SK-N-SH treated with all-trans-retinoic acid at 6 μM for 48 hours (cell line): Measurements from ENCODE around the gene EDC3.

Experiments used
- ATAC-seq: fragments of 200-7000 bp; cut with Tn5 transposase; 3 replicates; pipeline ENCODE4 v1.9.1; 2020; ENCODE audit warnings: mild to moderate bottlenecking, moderate library complexity
- ARNTL ChIP-seq: fragments of 450-650 bp; formaldehyde crosslinking; IDR thresholded peaks from 2 replicates; pipeline ENCODE4 v1.5.0; 2020; ENCODE audit warnings: low read depth, mild to moderate bottlenecking, moderate library complexity, borderline replicate concordance
- BACH2 ChIP-seq: fragments of 250-450 bp; sonication (Bioruptor Pico); IDR thresholded peaks from 2 replicates; pipeline ENCODE4 v1.9.0; 2021; ENCODE audit warnings: mild to moderate bottlenecking, borderline replicate concordance
- ESRRG ChIP-seq: fragments of 250-450 bp; sonication (Bioruptor Pico); IDR thresholded peaks from 2 replicates; pipeline ENCODE4 v1.6.1; 2021; ENCODE audit warnings: mild to moderate bottlenecking
- GLIS3 ChIP-seq: fragments of 250-450 bp; sonication (Bioruptor Pico); IDR thresholded peaks from 2 replicates; pipeline ENCODE4 v1.5.0; 2020; ENCODE audit warnings: mild to moderate bottlenecking, moderate library complexity
- ISL1 ChIP-seq: fragments of 250-450 bp; sonication (Bioruptor Pico); IDR thresholded peaks from 2 replicates; pipeline ENCODE4 v2.1.2; 2022; ENCODE audit warnings: mild to moderate bottlenecking, moderate library complexity
- OSR1 ChIP-seq: fragments of 250-450 bp; sonication (Bioruptor Pico); IDR thresholded peaks from 2 replicates; pipeline ENCODE4 v1.8.0; 2022; ENCODE audit warnings: moderate library complexity, mild to moderate bottlenecking, inconsistent platforms
- POU6F1 ChIP-seq: fragments of 250-450 bp; sonication (Bioruptor Pico); IDR thresholded peaks from 2 replicates; pipeline ENCODE4 v1.8.0; 2021; ENCODE audit warnings: low read depth, mild to moderate bottlenecking, moderate library complexity, borderline replicate concordance
- PPARA ChIP-seq: fragments of 250-450 bp; sonication (Bioruptor Pico); IDR thresholded peaks from 2 replicates; pipeline ENCODE4 v1.5.0; 2020; ENCODE audit warnings: mild to moderate bottlenecking, borderline replicate concordance
- RARB ChIP-seq: fragments of 250-450 bp; sonication (Bioruptor Pico); IDR thresholded peaks from 2 replicates; pipeline ENCODE4 v1.8.0; 2021; ENCODE audit warnings: mild to moderate bottlenecking, moderate library complexity
- TCF4 ChIP-seq: fragments of 250-450 bp; sonication (Bioruptor Pico); IDR thresholded peaks from 2 replicates; pipeline ENCODE4 v1.8.0; 2021; ENCODE audit warnings: mild to moderate bottlenecking, moderate library complexity, borderline replicate concordance
- TOX ChIP-seq: fragments of 250-450 bp; sonication (Bioruptor Pico); IDR thresholded peaks from 2 replicates; pipeline ENCODE4 v1.8.0; 2021; ENCODE audit warnings: mild to moderate bottlenecking, moderate library complexity, borderline replicate concordance
- ZC3H10 ChIP-seq: fragments of 250-450 bp; sonication (Bioruptor Pico); IDR thresholded peaks from 2 replicates; pipeline ENCODE4 v1.5.1; 2021; ENCODE audit warnings: mild to moderate bottlenecking, moderate library complexity
- ZFP3 ChIP-seq: fragments of 250-450 bp; sonication (Bioruptor Pico); IDR thresholded peaks from 2 replicates; pipeline ENCODE4 v1.5.0; 2020; ENCODE audit warnings: mild to moderate bottlenecking, moderate library complexity
- ZFP30 ChIP-seq: fragments of 450-650 bp; formaldehyde crosslinking; IDR thresholded peaks from 2 replicates; pipeline ENCODE4 v1.5.0; 2022; ENCODE audit warnings: mild to moderate bottlenecking, moderate library complexity
- ZNF565 ChIP-seq: fragments of 450-650 bp; formaldehyde crosslinking; conservative IDR thresholded peaks from 2 replicates; pipeline ENCODE4 v1.5.0; 2020; ENCODE audit warnings: low read depth, mild to moderate bottlenecking, moderate library complexity
- ZNF70 ChIP-seq: fragments of 450-650 bp; formaldehyde crosslinking; IDR thresholded peaks from 2 replicates; pipeline ENCODE4 v1.5.0; 2020; ENCODE audit warnings: mild to moderate bottlenecking, moderate library complexity
- ZNF8 ChIP-seq: fragments of 450-650 bp; formaldehyde crosslinking; IDR thresholded peaks from 2 replicates; pipeline ENCODE4 v1.5.0; 2020; ENCODE audit warnings: mild to moderate bottlenecking, moderate library complexity
- TF ChIP-seq, protein P1 (sequence below): fragments of 250-450 bp; sonication (Bioruptor Pico); IDR thresholded peaks from 2 replicates; pipeline ENCODE4 v1.8.0; 2020; ENCODE audit warnings: mild to moderate bottlenecking, moderate library complexity, borderline replicate concordance
- TF ChIP-seq, protein P2 (sequence below): fragments of 250-450 bp; sonication (Bioruptor Pico); IDR thresholded peaks from 2 replicates; pipeline ENCODE4 v1.5.1; 2021; ENCODE audit warnings: mild to moderate bottlenecking, moderate library complexity
- TF ChIP-seq, protein P3 (sequence below): fragments of 250-450 bp; sonication (Bioruptor Pico); IDR thresholded peaks from 2 replicates; pipeline ENCODE4 v1.5.0; 2020; ENCODE audit warnings: mild to moderate bottlenecking, moderate library complexity

Gene EDC3

GRCh38 chr15:74716651-74717050, 20.8 kb upstream of the EDC3 start:
- TF ChIP-seq OSR1 (CRISPR knock-in tag) (no peak), ZNF8 (no peak), ZFP30 (CRISPR knock-in tag) (no peak), POU6F1 (CRISPR knock-in tag) (no peak), ZNF70 (no peak), RARB (no peak), ESRRG (CRISPR knock-in tag) (no peak), ZC3H10 (no peak), TOX (CRISPR knock-in tag) (no peak), ISL1 (no peak)
- TF ChIP-seq, protein P1, sequence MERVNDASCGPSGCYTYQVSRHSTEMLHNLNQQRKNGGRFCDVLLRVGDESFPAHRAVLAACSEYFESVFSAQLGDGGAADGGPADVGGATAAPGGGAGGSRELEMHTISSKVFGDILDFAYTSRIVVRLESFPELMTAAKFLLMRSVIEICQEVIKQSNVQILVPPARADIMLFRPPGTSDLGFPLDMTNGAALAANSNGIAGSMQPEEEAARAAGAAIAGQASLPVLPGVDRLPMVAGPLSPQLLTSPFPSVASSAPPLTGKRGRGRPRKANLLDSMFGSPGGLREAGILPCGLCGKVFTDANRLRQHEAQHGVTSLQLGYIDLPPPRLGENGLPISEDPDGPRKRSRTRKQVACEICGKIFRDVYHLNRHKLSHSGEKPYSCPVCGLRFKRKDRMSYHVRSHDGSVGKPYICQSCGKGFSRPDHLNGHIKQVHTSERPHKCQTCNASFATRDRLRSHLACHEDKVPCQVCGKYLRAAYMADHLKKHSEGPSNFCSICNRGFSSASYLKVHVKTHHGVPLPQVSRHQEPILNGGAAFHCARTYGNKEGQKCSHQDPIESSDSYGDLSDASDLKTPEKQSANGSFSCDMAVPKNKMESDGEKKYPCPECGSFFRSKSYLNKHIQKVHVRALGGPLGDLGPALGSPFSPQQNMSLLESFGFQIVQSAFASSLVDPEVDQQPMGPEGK (CRISPR knock-in tag) = no peak
- TF ChIP-seq, protein P2, sequence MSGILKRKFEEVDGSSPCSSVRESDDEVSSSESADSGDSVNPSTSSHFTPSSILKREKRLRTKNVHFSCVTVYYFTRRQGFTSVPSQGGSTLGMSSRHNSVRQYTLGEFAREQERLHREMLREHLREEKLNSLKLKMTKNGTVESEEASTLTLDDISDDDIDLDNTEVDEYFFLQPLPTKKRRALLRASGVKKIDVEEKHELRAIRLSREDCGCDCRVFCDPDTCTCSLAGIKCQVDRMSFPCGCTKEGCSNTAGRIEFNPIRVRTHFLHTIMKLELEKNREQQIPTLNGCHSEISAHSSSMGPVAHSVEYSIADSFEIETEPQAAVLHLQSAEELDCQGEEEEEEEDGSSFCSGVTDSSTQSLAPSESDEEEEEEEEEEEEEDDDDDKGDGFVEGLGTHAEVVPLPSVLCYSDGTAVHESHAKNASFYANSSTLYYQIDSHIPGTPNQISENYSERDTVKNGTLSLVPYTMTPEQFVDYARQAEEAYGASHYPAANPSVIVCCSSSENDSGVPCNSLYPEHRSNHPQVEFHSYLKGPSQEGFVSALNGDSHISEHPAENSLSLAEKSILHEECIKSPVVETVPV (CRISPR knock-in tag) = no peak
- no peak for ATAC-seq

GRCh38 chr15:74712311-74712710, 16.5 kb upstream of the EDC3 start:
- ATAC-seq = no peak
- TF ChIP-seq GLIS3 (no peak), OSR1 (CRISPR knock-in tag) (no peak), ARNTL (CRISPR knock-in tag) (no peak), BACH2 (CRISPR knock-in tag) (no peak), ISL1 (no peak), ZC3H10 (no peak), TCF4 (CRISPR knock-in tag) (no peak), ZFP30 (CRISPR knock-in tag) (no peak), ZNF565 (CRISPR knock-in tag) (no peak), ZNF70 (no peak), TOX (CRISPR knock-in tag) (no peak), ZNF8 (no peak), PPARA (CRISPR knock-in tag) (no peak), POU6F1 (CRISPR knock-in tag) (no peak), ZFP3 (no peak)
- TF ChIP-seq, protein P3, sequence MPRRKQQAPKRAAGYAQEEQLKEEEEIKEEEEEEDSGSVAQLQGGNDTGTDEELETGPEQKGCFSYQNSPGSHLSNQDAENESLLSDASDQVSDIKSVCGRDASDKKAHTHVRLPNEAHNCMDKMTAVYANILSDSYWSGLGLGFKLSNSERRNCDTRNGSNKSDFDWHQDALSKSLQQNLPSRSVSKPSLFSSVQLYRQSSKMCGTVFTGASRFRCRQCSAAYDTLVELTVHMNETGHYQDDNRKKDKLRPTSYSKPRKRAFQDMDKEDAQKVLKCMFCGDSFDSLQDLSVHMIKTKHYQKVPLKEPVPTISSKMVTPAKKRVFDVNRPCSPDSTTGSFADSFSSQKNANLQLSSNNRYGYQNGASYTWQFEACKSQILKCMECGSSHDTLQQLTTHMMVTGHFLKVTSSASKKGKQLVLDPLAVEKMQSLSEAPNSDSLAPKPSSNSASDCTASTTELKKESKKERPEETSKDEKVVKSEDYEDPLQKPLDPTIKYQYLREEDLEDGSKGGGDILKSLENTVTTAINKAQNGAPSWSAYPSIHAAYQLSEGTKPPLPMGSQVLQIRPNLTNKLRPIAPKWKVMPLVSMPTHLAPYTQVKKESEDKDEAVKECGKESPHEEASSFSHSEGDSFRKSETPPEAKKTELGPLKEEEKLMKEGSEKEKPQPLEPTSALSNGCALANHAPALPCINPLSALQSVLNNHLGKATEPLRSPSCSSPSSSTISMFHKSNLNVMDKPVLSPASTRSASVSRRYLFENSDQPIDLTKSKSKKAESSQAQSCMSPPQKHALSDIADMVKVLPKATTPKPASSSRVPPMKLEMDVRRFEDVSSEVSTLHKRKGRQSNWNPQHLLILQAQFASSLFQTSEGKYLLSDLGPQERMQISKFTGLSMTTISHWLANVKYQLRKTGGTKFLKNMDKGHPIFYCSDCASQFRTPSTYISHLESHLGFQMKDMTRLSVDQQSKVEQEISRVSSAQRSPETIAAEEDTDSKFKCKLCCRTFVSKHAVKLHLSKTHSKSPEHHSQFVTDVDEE (CRISPR knock-in tag) = no peak
- TF ChIP-seq, protein P2 (CRISPR knock-in tag) = no peak
- TF ChIP-seq, protein P1 (CRISPR knock-in tag) = no peak
